K562 (cell line): Measurements from ENCODE around the gene CADPS2.

ENCODE experiments used
- CREB1 ChIP-seq, 2 experiments: sonication (generic) in 1 of 2; formaldehyde crosslinking in 1 of 2; IDR thresholded peaks; 2 replicates each; pipeline versions ENCODE4 v1.6.1 to v1.8.0; 2012 to 2022; ENCODE audit warnings: inconsistent platforms in 1 of 2, mild to moderate bottlenecking in 1 of 2, missing genetic modification reagents in 1 of 2, moderate library complexity in 1 of 2
- CTCF ChIP-seq, 3 experiments: IDR thresholded peaks in 2 of 3; conservative IDR thresholded peaks in 1 of 3; 2 replicates each; pipeline ENCODE4 v1.5.1; 2011 to 2012; ENCODE audit warnings: low read length in 3 of 3, mild to moderate bottlenecking in 3 of 3, control low read depth in 2 of 3, improper control_type of control experiment in 1 of 3, inconsistent platforms in 1 of 3, low read depth in 1 of 3, mixed read lengths in 1 of 3, moderate library complexity in 1 of 3; ENCODE audit not compliant: insufficient read depth in 2 of 3
- EP300 ChIP-seq: IDR thresholded peaks from 2 replicates; pipeline ENCODE4 v1.6.1; 2012; ENCODE audit warnings: low read length, improper control_type of control experiment
- FOXA1 ChIP-seq: fragments of 450-650 bp; IDR thresholded peaks from 2 replicates; pipeline ENCODE4 v1.6.1; 2016; ENCODE audit warnings: mild to moderate bottlenecking, borderline replicate concordance
- POLR2AphosphoS5 ChIP-seq: IDR thresholded peaks from 2 replicates; pipeline ENCODE4 v1.6.1; 2011; ENCODE audit warnings: mild to moderate bottlenecking, low read depth, low read length, moderate library complexity; ENCODE audit not compliant: control insufficient read depth, insufficient read depth
- SAFB ChIP-seq: fragments of 200-400 bp; formaldehyde crosslinking; IDR thresholded peaks from 2 replicates; pipeline ENCODE4 v1.6.1; 2017; ENCODE audit warnings: low read depth, low read length, borderline replicate concordance
- SMARCE1 ChIP-seq: fragments of 450-650 bp; IDR thresholded peaks from 2 replicates; pipeline ENCODE4 v1.7.1; 2016; ENCODE audit warnings: mild to moderate bottlenecking
- TBL1XR1 ChIP-seq, 2 experiments: IDR thresholded peaks; 2 replicates each; pipeline ENCODE4 v1.6.1; 2012; ENCODE audit warnings: improper control_type of control experiment in 2 of 2, low read length in 2 of 2, mild to moderate bottlenecking in 1 of 2
- THAP7 ChIP-seq: fragments of 250-450 bp; sonication (Bioruptor Pico); IDR thresholded peaks from 2 replicates; pipeline ENCODE4 v1.5.0; 2021
- VEZF1 ChIP-seq: fragments of 200-800 bp; sonication (Bioruptor generic); IDR thresholded peaks from 2 replicates; pipeline ENCODE4 v1.6.1; 2017; ENCODE audit warnings: missing genetic modification characterization, missing compliant biosample characterization
- ZNF778 ChIP-seq: fragments of 450-650 bp; formaldehyde crosslinking; IDR thresholded peaks from 2 replicates; pipeline ENCODE4 v1.4.0; 2020; ENCODE audit warnings: mild to moderate bottlenecking, moderate library complexity

GRCh38 chr7:122626785-122627184 lies 259.5 kb downstream of the CADPS2 start:
- no peak for TF ChIP-seq CTCF (IDR thresholded peaks at IDR 0.05 in 2 of 3, conservative IDR thresholded peaks at IDR 0.05 in 1 of 3; ENCODE audit: insufficient read depth in 2 of 3, low read depth in 1 of 3, low read length in 3 of 3)
- no peak for TF ChIP-seq POLR2AphosphoS5
- no peak for TF ChIP-seq ZNF778 (CRISPR knock-in tag)
- no peak for TF ChIP-seq VEZF1
- no peak for TF ChIP-seq SAFB
- no peak for TF ChIP-seq SMARCE1
- TF ChIP-seq TBL1XR1 (IDR thresholded peaks at IDR 0.05; ENCODE audit: low read length in 2 of 2) = no peak
- TF ChIP-seq FOXA1 = no peak
- no peak for TF ChIP-seq EP300
- TF ChIP-seq THAP7 (CRISPR knock-in tag) = no peak
- no peak for TF ChIP-seq CREB1 (IDR thresholded peaks at IDR 0.05)
- no peak for TF ChIP-seq CREB1 (CRISPR knock-in tag; IDR thresholded peaks at IDR 0.05)
